Liver (tissue), 9 donors: ENCODE data around the gene PZP. TPM values are rescaled to one million over a fixed set of nuclear protein-coding genes. Genes with fewer than 3 reads are reported as not detected.
A peak's percentile ranks its signal among the peaks of the same experiment; 100 is the strongest.

Experiments used
- DNase-seq: peaks from one replicate; pipeline ENCODE4 v3.0.0-alpha.2; 2017; ENCODE audit warnings: low spot score
- H3K27ac ChIP-seq, 2 donors: one replicate each; pipeline ENCODE4 v1.7.0; 2013; ENCODE audit warnings: inconsistent platforms in 2 of 2, low read length in 2 of 2, control low read depth in 1 of 2, low read depth in 1 of 2, mild to moderate bottlenecking in 1 of 2
- H3K27me3 ChIP-seq, 4 donors: one replicate each; pipeline versions ENCODE4 v1.6.1 to v1.7.0; 2013; ENCODE audit warnings: low read length in 3 of 4, inconsistent platforms in 1 of 4, mild to moderate bottlenecking in 1 of 4, moderate library complexity in 1 of 4; ENCODE audit not compliant: control insufficient read depth in 4 of 4, insufficient read depth in 4 of 4
- H3K36me3 ChIP-seq, 4 donors: one replicate each; pipeline versions ENCODE4 v1.6.1 to v1.7.0; 2013; ENCODE audit warnings: low read length in 3 of 4, mild to moderate bottlenecking in 3 of 4, low read depth in 1 of 4, moderate library complexity in 1 of 4; ENCODE audit not compliant: control insufficient read depth in 4 of 4, insufficient read depth in 3 of 4
- H3K4me1 ChIP-seq, 4 donors: one replicate each; pipeline versions ENCODE4 v1.6.1 to v1.7.0; 2013; ENCODE audit warnings: low read length in 3 of 4, mild to moderate bottlenecking in 3 of 4, moderate library complexity in 1 of 4; ENCODE audit not compliant: control insufficient read depth in 4 of 4, insufficient read depth in 4 of 4
- H3K4me3 ChIP-seq, 3 donors: one replicate each; pipeline versions ENCODE4 v1.6.1 to v1.7.0; 2013; ENCODE audit warnings: low read length in 3 of 3, control low read depth in 1 of 3, low read depth in 1 of 3, mild to moderate bottlenecking in 1 of 3
- H3K9ac ChIP-seq, 2 donors: one replicate each; pipeline ENCODE4 v1.7.0; 2013; ENCODE audit warnings: low read length in 2 of 2, mild to moderate bottlenecking in 2 of 2, moderate library complexity in 2 of 2, control low read depth in 1 of 2, low read depth in 1 of 2
- H3K9me3 ChIP-seq, 4 donors: one replicate each; pipeline versions ENCODE4 v1.6.1 to v1.7.0; 2013; ENCODE audit warnings: low read length in 3 of 4; ENCODE audit not compliant: control insufficient read depth in 4 of 4
- GABPA ChIP-seq, 2 donors: IDR thresholded peaks in 1 of 2; conservative IDR thresholded peaks in 1 of 2; 2 replicates each; pipeline ENCODE4 v1.6.1; 2016; ENCODE audit warnings: antibody characterized with exemption in 2 of 2, mild to moderate bottlenecking in 1 of 2, moderate library complexity in 1 of 2
- HNF4A ChIP-seq, 2 donors: conservative IDR thresholded peaks; 2 replicates each; pipeline ENCODE4 v1.6.1; 2016; ENCODE audit warnings: antibody characterized with exemption in 2 of 2, mild to moderate bottlenecking in 2 of 2
- RAD21 ChIP-seq, 2 donors: IDR thresholded peaks; 2 replicates each; pipeline ENCODE4 v1.6.1; 2016; ENCODE audit warnings: antibody characterized with exemption in 2 of 2, mild to moderate bottlenecking in 2 of 2
- REST ChIP-seq: IDR thresholded peaks from 2 replicates; pipeline ENCODE4 v1.6.1; 2016; ENCODE audit warnings: antibody characterized with exemption, mild to moderate bottlenecking
- SP1 ChIP-seq: IDR thresholded peaks from 2 replicates; pipeline ENCODE4 v1.6.1; 2018; ENCODE audit warnings: antibody characterized with exemption, mild to moderate bottlenecking
- YY1 ChIP-seq: IDR thresholded peaks from 2 replicates; pipeline ENCODE4 v1.6.1; 2016; ENCODE audit warnings: antibody characterized with exemption, mild to moderate bottlenecking
- WGBS: extraction: QIAGEN DNeasy Blood & Tissue Kit; methylation state at CpG from one replicate; pipeline ENCODE4 v1.1.7; 2013; 5-methylcytosine and 5-hydroxymethylcytosine counted together
- polyA plus RNA-seq, 2 donors: library from polyadenylated mRNA; stranded (reverse) in 1 of 2; unstranded in 1 of 2; fragments of 200-250 nt in 1 of 2; fragments of >200 nt in 1 of 2; fragmentation: Nextera tagmentation in 1 of 2; extraction: Ambion mirVana in 1 of 2; gene quantifications; one replicate each; pipeline versions ENCODE4 v1.2.1 to v1.2.3, GENCODE V29; 2013 to 2015
- total RNA-seq, 2 donors: library from RNA; depleted of rRNA; stranded (reverse); fragments of >200 nt; gene quantifications; one replicate each; pipeline ENCODE4 v1.2.3, GENCODE V29; 2014
- TF ChIP-seq, protein P1 (sequence below): IDR thresholded peaks from 2 replicates; pipeline ENCODE4 v1.6.1; 2016; ENCODE audit warnings: antibody characterized with exemption
- TF ChIP-seq, protein P2 (sequence below): IDR thresholded peaks from 2 replicates; pipeline ENCODE4 v1.6.1; 2016; ENCODE audit warnings: antibody characterized with exemption
- donor health status: healthy.
- donor health status: healthy.
- donor health status: healthy.
- donor health status: healthy.
- donor health status: healthy.

Gene PZP
- total and polyA plus RNA-seq, 4 donors, result 0.05 to 18.7 (median 2.8) TPM

DNA sequence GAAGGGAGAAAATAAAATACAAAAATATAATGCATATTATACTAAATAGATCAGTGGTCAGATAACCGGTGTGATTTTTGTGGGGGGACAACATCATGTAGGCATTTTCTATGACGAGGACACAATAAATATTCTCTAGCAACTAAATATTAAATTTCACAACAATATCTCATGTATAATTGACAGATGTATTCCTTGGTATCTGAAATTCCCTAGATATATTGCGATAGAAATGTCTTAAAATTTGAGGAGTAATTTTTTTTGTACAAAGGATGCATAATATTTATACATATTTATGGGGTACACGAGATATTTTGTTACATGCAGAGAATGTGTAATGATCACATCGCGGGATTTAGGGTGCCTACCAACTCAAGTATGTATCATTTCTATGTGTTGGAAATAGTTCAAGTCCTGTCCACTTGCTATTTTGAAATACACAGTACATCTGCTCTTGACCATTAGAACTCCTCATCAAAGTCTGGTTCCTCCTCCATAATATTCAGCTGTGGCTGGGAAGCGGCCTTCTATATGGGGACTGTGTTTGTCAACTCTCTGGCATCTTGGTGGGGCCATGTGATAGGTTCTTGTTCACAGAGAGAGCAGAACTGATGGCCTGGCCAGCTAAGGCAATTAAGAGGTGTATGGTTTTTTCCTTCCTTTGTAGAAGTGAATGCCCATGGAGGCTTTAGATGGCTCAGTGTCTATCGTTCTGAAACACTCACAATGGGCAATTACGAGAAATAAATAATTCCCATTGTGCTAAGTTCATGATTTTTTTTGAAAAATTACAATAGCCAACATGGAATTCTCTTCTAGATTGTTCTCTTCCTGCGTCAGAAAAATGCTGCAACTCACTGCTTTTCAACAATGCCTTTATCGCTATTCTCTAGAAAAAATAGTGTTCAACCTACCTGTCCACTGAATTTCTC, 101.3 kb downstream of the PZP start:
- H3K9ac ChIP-seq, result no peak overlapping the region
- peaks cover 20 to 85% (median 69%) of the 10 kb centered on the region in 4 donors for H3K36me3 ChIP-seq
- peaks cover 0 to 9% (median 1%) of the 10 kb centered on the region in 4 donors for H3K4me1 ChIP-seq
- 96% methylated on average over 11 of the region's 11 CpGs for WGBS
- H3K27ac ChIP-seq, result no peak overlapping the region
- H3K9me3 ChIP-seq, result no peaks in the 10 kb centered on the region
- TF ChIP-seq SP1 (no peak), HNF4A (conservative IDR thresholded peaks at IDR 0.05) (peak in 1 of 2 donors; percentile 12)
- DNase-seq, result no peak
- H3K27me3 ChIP-seq, result no peaks in the 10 kb centered on the region
- H3K4me3 ChIP-seq, result no peak overlapping the region

GRCh38 chr12:9106067-9106466, 102.1 kb downstream of the PZP start:
- Histone ChIP-seq H3K27ac (no peak overlapping the region), H3K36me3 (peaks cover 20 to 86% (median 73%) of the 10 kb centered on the region in 4 donors), H3K9ac (no peak overlapping the region), H3K27me3 (no peaks in the 10 kb centered on the region), H3K4me1 (peaks cover 0 to 6% (median 1%) of the 10 kb centered on the region in 4 donors), H3K4me3 (no peak overlapping the region), H3K9me3 (no peaks in the 10 kb centered on the region)
- TF ChIP-seq RAD21 (IDR thresholded peaks at IDR 0.05), result no peak
- TF ChIP-seq, protein P1, sequence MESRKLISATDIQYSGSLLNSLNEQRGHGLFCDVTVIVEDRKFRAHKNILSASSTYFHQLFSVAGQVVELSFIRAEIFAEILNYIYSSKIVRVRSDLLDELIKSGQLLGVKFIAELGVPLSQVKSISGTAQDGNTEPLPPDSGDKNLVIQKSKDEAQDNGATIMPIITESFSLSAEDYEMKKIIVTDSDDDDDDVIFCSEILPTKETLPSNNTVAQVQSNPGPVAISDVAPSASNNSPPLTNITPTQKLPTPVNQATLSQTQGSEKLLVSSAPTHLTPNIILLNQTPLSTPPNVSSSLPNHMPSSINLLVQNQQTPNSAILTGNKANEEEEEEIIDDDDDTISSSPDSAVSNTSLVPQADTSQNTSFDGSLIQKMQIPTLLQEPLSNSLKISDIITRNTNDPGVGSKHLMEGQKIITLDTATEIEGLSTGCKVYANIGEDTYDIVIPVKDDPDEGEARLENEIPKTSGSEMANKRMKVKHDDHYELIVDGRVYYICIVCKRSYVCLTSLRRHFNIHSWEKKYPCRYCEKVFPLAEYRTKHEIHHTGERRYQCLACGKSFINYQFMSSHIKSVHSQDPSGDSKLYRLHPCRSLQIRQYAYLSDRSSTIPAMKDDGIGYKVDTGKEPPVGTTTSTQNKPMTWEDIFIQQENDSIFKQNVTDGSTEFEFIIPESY, result no peak
- no peak for TF ChIP-seq SP1
- no peak for TF ChIP-seq YY1
- no peak for TF ChIP-seq REST
- DNase-seq, result no peak
- 79% methylated on average over 1 of the region's 1 CpG for WGBS

DNA sequence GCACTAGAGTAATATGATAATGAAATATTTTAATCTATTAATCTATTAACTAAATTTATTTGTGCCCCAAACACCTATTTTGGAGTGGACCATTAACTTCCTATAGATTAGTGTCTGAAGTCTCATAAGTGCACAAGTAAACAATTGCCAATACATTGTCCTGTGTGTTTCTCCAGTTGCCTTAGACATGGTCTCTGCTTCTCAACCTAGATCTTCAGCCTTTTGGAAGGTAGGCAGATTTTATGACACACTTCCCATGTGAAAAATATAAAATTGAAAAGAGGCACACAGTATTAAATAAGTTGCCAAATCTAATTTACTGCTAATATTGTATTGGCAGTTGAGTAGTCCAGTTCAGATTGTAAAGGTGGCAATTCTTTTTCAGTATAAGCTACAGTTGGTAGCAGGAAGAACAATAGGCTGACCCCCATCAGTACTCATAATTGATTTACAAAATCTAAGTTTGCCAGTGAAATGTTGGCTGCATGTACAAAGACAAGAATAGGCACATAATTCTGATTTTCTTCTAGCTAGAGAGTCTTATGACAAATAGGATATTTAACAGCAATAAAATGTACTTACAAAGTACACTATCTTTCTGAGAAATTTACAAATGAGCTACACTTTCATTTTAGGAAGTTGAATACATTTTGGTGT, 103.3 kb downstream of the PZP start:
- Histone ChIP-seq H3K9me3 (no peaks in the 10 kb centered on the region), H3K27me3 (no peaks in the 10 kb centered on the region), H3K4me1 (peaks cover 0 to 6% (median 1%) of the 10 kb centered on the region in 4 donors), H3K27ac (no peak overlapping the region), H3K9ac (no peak overlapping the region), H3K4me3 (no peak overlapping the region), H3K36me3 (peaks cover 24 to 87% (median 77%) of the 10 kb centered on the region in 4 donors)
- DNase-seq, result no peak
- TF ChIP-seq, protein P2, sequence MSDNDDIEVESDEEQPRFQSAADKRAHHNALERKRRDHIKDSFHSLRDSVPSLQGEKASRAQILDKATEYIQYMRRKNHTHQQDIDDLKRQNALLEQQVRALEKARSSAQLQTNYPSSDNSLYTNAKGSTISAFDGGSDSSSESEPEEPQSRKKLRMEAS, result no peak
- no peak for TF ChIP-seq GABPA (IDR thresholded peaks at IDR 0.05 in 1 of 2, conservative IDR thresholded peaks at IDR 0.05 in 1 of 2)
